Nephron (organoid): ENCODE measurements around the gene CDKL4.
"Not testable (repeated sequence)": the region's sequence is repeated elsewhere in the genome, so short reads cannot be mapped to it uniquely, and the experiment has no call there.

ENCODE experiments used
- H3K27ac Mint-ChIP-seq, 3 experiments: 2 replicates each; pipeline ENCODE4 v1.8.0; 2020; ENCODE audit warnings: mixed read lengths in 3 of 3, mild to moderate bottlenecking in 2 of 3, moderate library complexity in 1 of 3
- H3K27me3 Mint-ChIP-seq: 2 replicates; pipeline ENCODE4 v1.8.0; 2021; ENCODE audit warnings: low read depth, mild to moderate bottlenecking, moderate library complexity, mixed read lengths
- H3K36me3 Mint-ChIP-seq: 2 replicates; pipeline ENCODE4 v1.8.0; 2020; ENCODE audit warnings: low read depth, mixed read lengths
- H3K4me1 Mint-ChIP-seq: 2 replicates; pipeline ENCODE4 v1.8.0; 2020; ENCODE audit warnings: mixed read lengths
- H3K4me3 Mint-ChIP-seq, 3 experiments: 2 replicates each; pipeline ENCODE4 v1.8.0; 2020; ENCODE audit warnings: mild to moderate bottlenecking in 3 of 3, mixed read lengths in 3 of 3, moderate library complexity in 2 of 3
- H3K9me3 Mint-ChIP-seq: 2 replicates; pipeline ENCODE4 v1.8.0; 2020; ENCODE audit warnings: mixed read lengths
- CTCF ChIP-seq, 3 experiments: fragments of 200-600 bp; sonication (generic); IDR thresholded peaks; one replicate each; pipeline ENCODE4 v1.5.0; 2021; ENCODE audit warnings: antibody characterized with exemption in 3 of 3; ENCODE audit not compliant: unreplicated experiment in 3 of 3

CDKL4 gene

GRCh38 chr2:39142904-39143605, 100.7 kb downstream of the CDKL4 start:
- Mint-ChIP-seq H3K4me3 (no peak overlapping the region), H3K27ac (no peak overlapping the region), H3K36me3 (no peaks in the 10 kb centered on the region), H3K9me3 (no peaks in the 10 kb centered on the region), H3K4me1 (peaks cover 19% of the 10 kb centered on the region), H3K27me3 (no peaks in the 10 kb centered on the region)
- no peak for TF ChIP-seq CTCF (IDR thresholded peaks at IDR 0.05; ENCODE audit: unreplicated experiment in 3 of 3)

- Mint-ChIP-seq H3K36me3 (no peaks in the 10 kb centered on the region), H3K4me3 (no peak overlapping the region), H3K27ac (peak overlapping the region in 2 of 3 experiments; percentile 18 to 79)
Measured at GRCh38 chr2:39141334-39142271, 102.2 kb downstream of the CDKL4 start.

GRCh38 chr2:39140948-39141333, 102.8 kb downstream of the CDKL4 start:
- H3K9me3 Mint-ChIP-seq, H3K27me3 Mint-ChIP-seq, H3K4me3 Mint-ChIP-seq, H3K36me3 Mint-ChIP-seq: not testable (repeated sequence)
- peak overlapping the region in 1 of 3 experiments; percentile 79 for H3K27ac Mint-ChIP-seq
- peaks cover 19% of the 10 kb centered on the region for H3K4me1 Mint-ChIP-seq

More at GRCh38 chr2:39141334-39142271, 102.2 kb downstream of the CDKL4 start:
- Mint-ChIP-seq H3K27me3 (no peaks in the 10 kb centered on the region), H3K4me1 (peaks cover 19% of the 10 kb centered on the region), H3K9me3 (no peaks in the 10 kb centered on the region)
- TF ChIP-seq CTCF (IDR thresholded peaks at IDR 0.05; ENCODE audit: unreplicated experiment in 3 of 3): no peak

GRCh38 chr2:39140322-39140847, 103.4 kb downstream of the CDKL4 start:
- Mint-ChIP-seq H3K4me1 (peaks cover 19% of the 10 kb centered on the region), H3K4me3 (no peak overlapping the region), H3K27me3 (peaks cover 3% of the 10 kb centered on the region), H3K9me3 (no peaks in the 10 kb centered on the region), H3K27ac (no peak overlapping the region), H3K36me3 (no peaks in the 10 kb centered on the region)
- no peak for TF ChIP-seq CTCF (IDR thresholded peaks at IDR 0.05; ENCODE audit: unreplicated experiment in 3 of 3)

- Mint-ChIP-seq H3K4me1 (peaks cover 19% of the 10 kb centered on the region), H3K27me3 (peaks cover 3% of the 10 kb centered on the region), H3K4me3 (no peak overlapping the region), H3K27ac (peak overlapping the region in 1 of 3 experiments; percentile 18), H3K36me3 (no peaks in the 10 kb centered on the region), H3K9me3 (no peaks in the 10 kb centered on the region)
- no peak for TF ChIP-seq CTCF (IDR thresholded peaks at IDR 0.05; ENCODE audit: unreplicated experiment in 3 of 3)
Measured at GRCh38 chr2:39139511-39140237, 104.1 kb downstream of the CDKL4 start.

GRCh38 chr2:39138837-39139211, 104.9 kb downstream of the CDKL4 start:
- H3K4me3 Mint-ChIP-seq: no peak overlapping the region
- H3K27ac Mint-ChIP-seq: no peak overlapping the region
- peaks cover 3% of the 10 kb centered on the region for H3K27me3 Mint-ChIP-seq
- no peaks in the 10 kb centered on the region for H3K36me3 Mint-ChIP-seq
- H3K9me3 Mint-ChIP-seq: no peaks in the 10 kb centered on the region
- no peak for TF ChIP-seq CTCF (IDR thresholded peaks at IDR 0.05; ENCODE audit: unreplicated experiment in 3 of 3)
- peaks cover 19% of the 10 kb centered on the region for H3K4me1 Mint-ChIP-seq

- H3K36me3 Mint-ChIP-seq: not testable (repeated sequence)
- H3K4me1 Mint-ChIP-seq: peaks cover 19% of the 10 kb centered on the region
Measured at GRCh38 chr2:39138187-39138836, 105.5 kb downstream of the CDKL4 start.

More at GRCh38 chr2:39138187-39138836, 105.5 kb downstream of the CDKL4 start:
- not testable (repeated sequence) for H3K27ac Mint-ChIP-seq, H3K27me3 Mint-ChIP-seq, H3K9me3 Mint-ChIP-seq, H3K4me3 Mint-ChIP-seq
